Vagina (tissue), 2 donors: Measurements from ENCODE around the gene MAP3K14. TPM values are rescaled to one million over a fixed set of nuclear protein-coding genes. Genes with fewer than 3 reads are reported as not detected.

ENCODE experiments used
- DNase-seq, 2 donors: peaks; one replicate each; pipeline ENCODE4 v3.0.0-alpha.2; 2017; ENCODE audit errors: extremely low spot score in 2 of 2
- H3K27ac ChIP-seq: fragments of 200-600 bp; sonication (generic); one replicate; pipeline ENCODE4 v1.5.1; 2019
- H3K27me3 ChIP-seq: fragments of 200-600 bp; sonication (generic); one replicate; pipeline ENCODE4 v1.5.1; 2019
- H3K36me3 ChIP-seq, 2 donors: fragments of 200-600 bp; sonication (generic); one replicate each; pipeline ENCODE4 v1.5.1; 2017 to 2019
- H3K4me1 ChIP-seq: fragments of 200-600 bp; sonication (generic); one replicate; pipeline ENCODE4 v1.5.1; 2019
- H3K4me3 ChIP-seq, 2 donors: fragments of 200-600 bp; sonication (generic); 1 replicate in 1 of 2; 2 replicates in 1 of 2; pipeline ENCODE4 v1.5.1; 2016 to 2019
- H3K9me3 ChIP-seq: fragments of 200-600 bp; sonication (generic); one replicate; pipeline ENCODE4 v1.5.1; 2019
- CTCF ChIP-seq, 3 experiments: fragments of 450-650 bp in 2 of 3; fragments of 200-600 bp in 1 of 3; sonication (generic) in 1 of 3; IDR thresholded peaks; one replicate each; pipeline ENCODE4 v1.5.1; 2017 to 2019; ENCODE audit warnings: antibody characterized with exemption in 3 of 3, mild to moderate bottlenecking in 2 of 3, moderate library complexity in 2 of 3
- POLR2A ChIP-seq, 2 donors: fragments of 450-650 bp; IDR thresholded peaks; one replicate each; pipeline ENCODE4 v1.6.1; 2017; ENCODE audit warnings: antibody characterized with exemption in 2 of 2, mild to moderate bottlenecking in 2 of 2, moderate library complexity in 2 of 2
- POLR2AphosphoS5 ChIP-seq, 2 donors: sonication (generic); formaldehyde crosslinking; IDR thresholded peaks; one replicate each; pipeline ENCODE4 v1.9.0; 2017; ENCODE audit warnings: antibody characterized with exemption in 2 of 2, mild to moderate bottlenecking in 2 of 2, low read depth in 1 of 2; ENCODE audit not compliant: insufficient read depth in 1 of 2
- intact Hi-C: fragments of 100-400 bp; cut with DNase I; formaldehyde crosslinking; loops from one replicate; pipeline ENCODE4 v1.15.1; 2023
- total RNA-seq: library from RNA; depleted of rRNA; stranded (reverse); fragments of >200 nt; gene quantifications from one replicate; pipeline ENCODE4 v1.2.3, GENCODE V29; 2016

MAP3K14 gene
- total RNA-seq, 1 donor from 2014 or later, result 9.8 TPM

GRCh38 chr17:45246338-45246737, 70.5 kb downstream of the MAP3K14 start:
- no peak overlapping the region for H3K4me3 ChIP-seq
- H3K9me3 ChIP-seq, result no peaks in the 10 kb centered on the region
- no peaks in the 10 kb centered on the region for H3K27me3 ChIP-seq
- peaks cover 19% of the 10 kb centered on the region for H3K4me1 ChIP-seq
- peaks cover 0 to 12% of the 10 kb centered on the region in 2 donors for H3K36me3 ChIP-seq
- no peak for TF ChIP-seq CTCF (IDR thresholded peaks at IDR 0.05)
- TF ChIP-seq POLR2A (IDR thresholded peaks at IDR 0.05), result no peak
- intact Hi-C loops, result no loop called here
- DNase-seq, result no peak
- H3K27ac ChIP-seq, result no peak overlapping the region

GRCh38 chr17:45244725-45245656, 71.8 kb downstream of the MAP3K14 start:
- H3K4me1 ChIP-seq, result peaks cover 31% of the 10 kb centered on the region
- H3K27me3 ChIP-seq, result no peaks in the 10 kb centered on the region
- no peak for TF ChIP-seq POLR2A (IDR thresholded peaks at IDR 0.05)
- no peak for TF ChIP-seq CTCF (IDR thresholded peaks at IDR 0.05)
- TF ChIP-seq POLR2AphosphoS5 (IDR thresholded peaks at IDR 0.05; ENCODE audit: insufficient read depth in 1 of 2, low read depth in 1 of 2), result no peak
- no peak overlapping the region for H3K27ac ChIP-seq
- DNase-seq, result no peak
- peaks cover 0 to 12% of the 10 kb centered on the region in 2 donors for H3K36me3 ChIP-seq
- intact Hi-C loops, result no loop called here
- H3K9me3 ChIP-seq, result no peaks in the 10 kb centered on the region
- H3K4me3 ChIP-seq, result no peak overlapping the region

GRCh38 chr17:45243750-45244149, 73.1 kb downstream of the MAP3K14 start:
- no peak for DNase-seq
- no peak for TF ChIP-seq POLR2A (IDR thresholded peaks at IDR 0.05)
- TF ChIP-seq CTCF (IDR thresholded peaks at IDR 0.05), result no peak
- TF ChIP-seq POLR2AphosphoS5 (IDR thresholded peaks at IDR 0.05; ENCODE audit: insufficient read depth in 1 of 2, low read depth in 1 of 2), result no peak
- Histone ChIP-seq H3K9me3 (no peaks in the 10 kb centered on the region), H3K36me3 (peaks cover 0 to 12% of the 10 kb centered on the region in 2 donors), H3K4me3 (no peak overlapping the region), H3K27ac (no peak overlapping the region), H3K27me3 (no peaks in the 10 kb centered on the region), H3K4me1 (peaks cover 31% of the 10 kb centered on the region)
- intact Hi-C loops, result no loop called here

GRCh38 chr17:45242029-45242414, 74.8 kb downstream of the MAP3K14 start:
- intact Hi-C loops, result no loop called here
- DNase-seq, result no peak

More at GRCh38 chr17:45242029-45242414, 74.8 kb downstream of the MAP3K14 start:
- Histone ChIP-seq H3K9me3 (no peaks in the 10 kb centered on the region), H3K4me3 (peak overlapping the region; percentile 20 to 33), H3K27ac (no peak overlapping the region), H3K4me1 (peaks cover 21% of the 10 kb centered on the region), H3K36me3 (peaks cover 0 to 17% of the 10 kb centered on the region in 2 donors), H3K27me3 (no peaks in the 10 kb centered on the region)
- no peak for TF ChIP-seq POLR2AphosphoS5 (IDR thresholded peaks at IDR 0.05; ENCODE audit: insufficient read depth in 1 of 2, low read depth in 1 of 2)
- no peak for TF ChIP-seq CTCF (IDR thresholded peaks at IDR 0.05)
- no peak for TF ChIP-seq POLR2A (IDR thresholded peaks at IDR 0.05)
